Measurements from ENCODE around the gene ZNF25.
"Not testable (repeated sequence)": the region's sequence is repeated elsewhere in the genome, so short reads cannot be mapped to it uniquely, and the experiment has no call there.

ZNF25 gene

GRCh38 chr10:37937864-37938263 lies 38.6 kb downstream of the ZNF25 start:
- no peak for DNase-seq

DNA sequence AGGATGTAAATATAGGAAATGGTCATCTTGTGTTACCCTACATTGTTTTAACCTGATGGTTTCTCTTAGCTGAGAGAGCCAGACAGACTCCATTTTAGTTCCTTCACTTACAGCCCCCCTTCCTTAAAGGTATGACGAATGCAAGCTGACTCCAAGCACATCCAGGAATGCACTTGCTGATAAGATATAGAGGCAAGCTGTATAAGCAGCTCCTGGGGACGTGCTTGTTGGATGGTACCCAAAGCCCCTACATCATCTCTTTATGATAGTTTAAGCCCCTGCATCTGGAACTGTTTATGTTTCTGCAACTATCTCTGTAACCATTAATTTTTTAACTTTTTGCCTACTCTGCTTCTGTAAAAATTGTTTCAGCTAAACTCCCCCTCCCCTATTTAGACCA lies 41.7 kb downstream of the ZNF25 start:
- DNase-seq, result no peak

DNA sequence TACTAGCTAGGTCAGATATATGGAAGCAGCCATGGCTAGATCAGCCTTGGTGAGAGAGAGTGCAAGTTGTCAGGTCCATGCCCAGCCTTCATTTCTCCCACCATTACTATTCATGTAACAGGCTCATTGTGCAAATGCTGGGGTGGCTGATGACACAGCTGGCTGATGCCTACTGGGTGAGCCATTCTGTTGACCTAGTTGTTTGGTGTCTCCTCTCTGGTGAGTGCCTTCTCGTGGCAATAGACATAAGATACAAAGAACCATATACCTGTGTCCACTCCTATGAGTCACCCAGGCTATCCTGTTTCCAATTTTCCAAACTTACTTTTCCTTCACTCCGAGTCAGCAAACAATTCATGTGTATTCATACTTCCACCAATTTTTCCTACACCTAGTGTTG lies 46.0 kb downstream of the ZNF25 start:
- DNase-seq, result no peak

- DNase-seq, result not testable (repeated sequence)
These were observed 68.3 kb downstream of the ZNF25 start for GRCh38 chr10:37908165-37908564.

DNA sequence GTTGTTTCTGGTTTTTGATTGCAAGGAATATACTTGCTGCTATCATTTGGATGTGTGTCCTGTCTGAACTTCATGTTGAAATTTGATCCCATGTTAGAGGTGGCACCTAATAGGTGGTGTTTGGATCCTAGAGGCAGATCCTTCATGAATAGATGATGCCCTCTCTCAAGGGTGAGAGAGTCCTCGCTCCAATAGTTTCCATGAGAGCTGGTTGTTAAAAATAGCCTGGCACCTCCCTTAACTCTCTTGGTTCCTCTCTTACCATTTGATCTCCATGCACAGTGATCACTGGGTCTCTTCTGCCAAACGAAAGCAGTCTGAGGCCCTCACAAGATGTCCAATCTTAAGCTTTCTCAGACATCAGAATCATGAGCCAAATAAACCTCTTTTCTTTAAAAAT lies 70.1 kb downstream of the ZNF25 start:
- DNase-seq, result no peak
